GM21360 (cell line): Measurements from ENCODE around the gene ZNHIT6.
"Not testable (repeated sequence)": the region's sequence is repeated elsewhere in the genome, so short reads cannot be mapped to it uniquely, and the experiment has no call there.

Source experiments
- ATAC-seq: cut with Tn5 transposase; IDR thresholded peaks from one replicate; pipeline ENCODE4 v1.9.1; 2021; ENCODE audit warnings: mild to moderate bottlenecking, moderate library complexity; ENCODE audit not compliant: unreplicated experiment

ZNHIT6 gene

GRCh38 chr1:85672031-85672660 lies 36.1 kb downstream of the ZNHIT6 start:
- ATAC-seq: no peak

- no peak for ATAC-seq
These were observed 42.3 kb downstream of the ZNHIT6 start for GRCh38 chr1:85665932-85666331.

GRCh38 chr1:85663382-85663781 lies 44.9 kb downstream of the ZNHIT6 start:
- ATAC-seq: no peak

- no peak for ATAC-seq
These were observed 46.5 kb downstream of the ZNHIT6 start for GRCh38 chr1:85661767-85662166.

GRCh38 chr1:85660541-85660940 lies 47.7 kb downstream of the ZNHIT6 start:
- ATAC-seq: no peak

GRCh38 chr1:85659174-85659573 lies 49.1 kb downstream of the ZNHIT6 start:
- ATAC-seq: no peak

GRCh38 chr1:85656948-85657347 lies 51.3 kb downstream of the ZNHIT6 start:
- ATAC-seq: no peak

- ATAC-seq: no peak
These were observed 52.0 kb downstream of the ZNHIT6 start for GRCh38 chr1:85656256-85656655.

GRCh38 chr1:85655315-85655714 lies 52.9 kb downstream of the ZNHIT6 start:
- no peak for ATAC-seq

GRCh38 chr1:85654066-85654782 lies 54.0 kb downstream of the ZNHIT6 start:
- ATAC-seq: no peak

- no peak for ATAC-seq
These were observed 55.9 kb downstream of the ZNHIT6 start for GRCh38 chr1:85652327-85652726.

GRCh38 chr1:85650645-85651044 lies 57.6 kb downstream of the ZNHIT6 start:
- no peak for ATAC-seq

GRCh38 chr1:85649591-85649990 lies 58.6 kb downstream of the ZNHIT6 start:
- ATAC-seq: no peak

GRCh38 chr1:85641598-85642556 lies 66.4 kb downstream of the ZNHIT6 start:
- not testable (repeated sequence) for ATAC-seq

GRCh38 chr1:85639920-85640319 lies 68.3 kb downstream of the ZNHIT6 start:
- not testable (repeated sequence) for ATAC-seq

GRCh38 chr1:85638412-85638811 lies 69.8 kb downstream of the ZNHIT6 start:
- no peak for ATAC-seq

- no peak for ATAC-seq
These were observed 77.7 kb downstream of the ZNHIT6 start for GRCh38 chr1:85630493-85630892.

- no peak for ATAC-seq
These were observed 78.7 kb downstream of the ZNHIT6 start for GRCh38 chr1:85629532-85629920.

- ATAC-seq: no peak
These were observed 79.3 kb downstream of the ZNHIT6 start for GRCh38 chr1:85628791-85629531.

GRCh38 chr1:85626818-85627217 lies 81.4 kb downstream of the ZNHIT6 start:
- ATAC-seq: no peak

GRCh38 chr1:85624361-85624760 lies 83.9 kb downstream of the ZNHIT6 start:
- ATAC-seq: no peak
